Testis (tissue), 3 donors: ENCODE results near the gene RGS8. TPM values are rescaled to one million over a fixed set of nuclear protein-coding genes. Genes with fewer than 3 reads are reported as not detected.

Source experiments
- DNase-seq: peaks from one replicate; pipeline ENCODE4 v3.0.0-alpha.2; 2019
- H3K27ac ChIP-seq, 2 donors: fragments of 200-600 bp; sonication (generic); one replicate each; pipeline ENCODE4 v1.5.1; 2019
- H3K27me3 ChIP-seq: fragments of 200-600 bp; sonication (generic); one replicate; pipeline ENCODE4 v1.5.1; 2019
- H3K36me3 ChIP-seq: fragments of 200-600 bp; sonication (generic); one replicate; pipeline ENCODE4 v1.5.1; 2017; ENCODE audit warnings: low read depth; ENCODE audit errors: missing control alignments
- H3K4me1 ChIP-seq: fragments of 200-600 bp; sonication (generic); one replicate; pipeline ENCODE4 v1.5.1; 2019
- H3K4me3 ChIP-seq, 2 donors: fragments of 200-600 bp; sonication (generic); one replicate each; pipeline ENCODE4 v1.5.1; 2017 to 2019
- H3K9me3 ChIP-seq: fragments of 200-600 bp; sonication (generic); one replicate; pipeline ENCODE4 v1.5.1; 2017
- POLR2A ChIP-seq: fragments of 450-650 bp; IDR thresholded peaks from one replicate; pipeline ENCODE4 v1.6.1; 2017; ENCODE audit warnings: antibody characterized with exemption, mild to moderate bottlenecking, moderate library complexity
- WGBS, 2 donors: methylation state at CpG; one replicate each; pipeline ENCODE4 v1.1.5; 2018; 5-methylcytosine and 5-hydroxymethylcytosine counted together
- intact Hi-C: fragments of 100-400 bp; cut with DNase I; formaldehyde crosslinking; loops from one replicate; pipeline ENCODE4 v1.15.1; 2023; ENCODE audit warnings: low total_unique reads
- polyA plus RNA-seq: library from polyadenylated mRNA; stranded (reverse); fragments of 350-450 nt; fragmentation: Illumina TruSeq; extraction: RNeasy Lipid Tissue Mini Kit (QIAGEN cat#74804); gene quantifications from one replicate; pipeline ENCODE4 v1.2.3, GENCODE V29; 2014; ENCODE audit warnings: low read depth, low replicate concordance; ENCODE audit not compliant: insufficient read depth
- total RNA-seq, 2 donors: library from RNA; depleted of rRNA; stranded (reverse); fragments of >200 nt; gene quantifications; one replicate each; pipeline ENCODE4 v1.2.3, GENCODE V29; 2016
- TF ChIP-seq, protein P1 (sequence below), 3 experiments: fragments of 450-650 bp in 2 of 3; fragments of 200-600 bp in 1 of 3; sonication (generic) in 1 of 3; IDR thresholded peaks; one replicate each; pipeline ENCODE4 v1.5.1; 2016 to 2019; ENCODE audit warnings: antibody characterized with exemption in 3 of 3, mild to moderate bottlenecking in 2 of 3, moderate library complexity in 1 of 3

The RGS8 gene
- total and polyA plus RNA-seq, 3 donors from 2014 or later = 2.4 to 3.1 (median 2.5) TPM

DNA sequence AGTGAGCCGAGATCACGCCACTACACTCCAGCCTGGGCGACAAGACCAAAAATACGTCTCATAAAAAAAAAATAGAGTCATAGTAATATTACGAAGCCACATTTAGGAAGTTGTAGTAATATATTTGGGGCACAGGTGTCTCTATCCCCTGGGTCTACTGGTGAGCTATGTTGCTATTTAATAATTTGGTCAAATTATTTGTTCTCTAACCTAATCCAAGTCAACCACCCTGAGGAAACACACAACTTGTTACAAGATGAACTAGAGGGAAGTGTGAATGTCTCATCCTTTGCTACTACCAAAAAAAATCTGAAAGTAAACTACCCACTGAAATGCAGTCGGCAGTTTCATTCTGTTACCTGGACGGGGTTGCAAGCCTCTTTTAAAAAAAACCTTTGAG, 35.3 kb downstream of the RGS8 start:
- Histone ChIP-seq H3K27ac (no peak overlapping the region), H3K9me3 (no peaks in the 10 kb centered on the region), H3K27me3 (no peaks in the 10 kb centered on the region), H3K4me3 (no peak overlapping the region), H3K36me3 (no peaks in the 10 kb centered on the region), H3K4me1 (no peaks in the 10 kb centered on the region)
- WGBS, 2 donors = 93 to 97% methylated on average over 7 of the region's 7 CpGs
- no peak for DNase-seq
- TF ChIP-seq, protein P1, sequence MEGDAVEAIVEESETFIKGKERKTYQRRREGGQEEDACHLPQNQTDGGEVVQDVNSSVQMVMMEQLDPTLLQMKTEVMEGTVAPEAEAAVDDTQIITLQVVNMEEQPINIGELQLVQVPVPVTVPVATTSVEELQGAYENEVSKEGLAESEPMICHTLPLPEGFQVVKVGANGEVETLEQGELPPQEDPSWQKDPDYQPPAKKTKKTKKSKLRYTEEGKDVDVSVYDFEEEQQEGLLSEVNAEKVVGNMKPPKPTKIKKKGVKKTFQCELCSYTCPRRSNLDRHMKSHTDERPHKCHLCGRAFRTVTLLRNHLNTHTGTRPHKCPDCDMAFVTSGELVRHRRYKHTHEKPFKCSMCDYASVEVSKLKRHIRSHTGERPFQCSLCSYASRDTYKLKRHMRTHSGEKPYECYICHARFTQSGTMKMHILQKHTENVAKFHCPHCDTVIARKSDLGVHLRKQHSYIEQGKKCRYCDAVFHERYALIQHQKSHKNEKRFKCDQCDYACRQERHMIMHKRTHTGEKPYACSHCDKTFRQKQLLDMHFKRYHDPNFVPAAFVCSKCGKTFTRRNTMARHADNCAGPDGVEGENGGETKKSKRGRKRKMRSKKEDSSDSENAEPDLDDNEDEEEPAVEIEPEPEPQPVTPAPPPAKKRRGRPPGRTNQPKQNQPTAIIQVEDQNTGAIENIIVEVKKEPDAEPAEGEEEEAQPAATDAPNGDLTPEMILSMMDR (IDR thresholded peaks at IDR 0.05) = no peak
- TF ChIP-seq POLR2A = no peak
- intact Hi-C loops = no loop called here

DNA sequence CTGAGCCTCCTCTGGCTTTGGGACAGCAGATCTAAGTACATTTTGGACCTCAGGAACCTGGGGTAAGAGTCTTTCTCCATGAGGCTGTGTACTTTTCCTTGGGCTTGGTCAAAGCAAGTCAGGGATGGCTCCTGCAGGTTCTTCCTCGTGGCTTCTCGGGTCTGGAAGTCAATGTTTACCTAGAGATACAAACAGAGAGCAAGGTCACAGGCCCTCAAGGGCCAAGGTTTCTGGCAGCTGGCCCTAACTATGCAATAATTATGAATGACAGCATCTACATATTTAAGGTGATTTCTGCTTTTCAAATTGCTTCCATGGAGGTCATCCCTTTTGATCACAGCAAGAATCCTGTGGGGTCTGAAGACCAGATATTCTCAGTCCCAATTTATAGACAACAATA, 37.6 kb downstream of the RGS8 start:
- Histone ChIP-seq H3K27ac (no peak overlapping the region), H3K4me1 (no peaks in the 10 kb centered on the region), H3K4me3 (no peak overlapping the region), H3K36me3 (no peaks in the 10 kb centered on the region), H3K27me3 (no peaks in the 10 kb centered on the region), H3K9me3 (no peaks in the 10 kb centered on the region)
- intact Hi-C loops = no loop called here
- no peak for DNase-seq
- 57 to 69% methylated on average over 2 of the region's 2 CpGs for WGBS, 2 donors
- TF ChIP-seq POLR2A = no peak
- TF ChIP-seq, protein P1 (IDR thresholded peaks at IDR 0.05) = no peak

DNA sequence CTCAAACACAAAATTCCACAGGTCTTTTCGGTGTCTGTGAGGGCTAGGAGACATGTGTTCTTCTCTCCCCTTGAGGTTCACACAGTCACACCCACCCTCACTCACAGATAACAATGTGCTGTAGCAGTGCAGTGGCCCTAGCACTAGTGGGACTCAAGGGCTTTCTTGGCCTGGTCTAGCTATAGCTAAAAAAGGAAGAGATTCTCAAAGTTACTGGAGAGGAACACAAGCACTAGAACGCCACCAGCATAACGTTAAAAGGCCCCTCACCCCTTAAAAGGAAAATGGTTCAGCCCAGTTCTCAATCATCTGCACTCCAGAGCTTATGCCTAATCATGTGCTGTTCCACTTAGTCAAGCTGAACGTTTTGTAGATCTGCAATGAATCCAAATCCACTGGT, 39.5 kb downstream of the RGS8 start:
- H3K4me1 ChIP-seq = no peaks in the 10 kb centered on the region
- no peak for DNase-seq
- WGBS, 2 donors = 80 to 92% methylated on average over 4 of the region's 4 CpGs
- H3K36me3 ChIP-seq = no peaks in the 10 kb centered on the region
- H3K4me3 ChIP-seq = no peak overlapping the region
- H3K27me3 ChIP-seq = no peaks in the 10 kb centered on the region
- no peaks in the 10 kb centered on the region for H3K9me3 ChIP-seq
- TF ChIP-seq, protein P1 (IDR thresholded peaks at IDR 0.05) = no peak
- no peak for TF ChIP-seq POLR2A
- H3K27ac ChIP-seq = no peak overlapping the region
- intact Hi-C loops = no loop called here

DNA sequence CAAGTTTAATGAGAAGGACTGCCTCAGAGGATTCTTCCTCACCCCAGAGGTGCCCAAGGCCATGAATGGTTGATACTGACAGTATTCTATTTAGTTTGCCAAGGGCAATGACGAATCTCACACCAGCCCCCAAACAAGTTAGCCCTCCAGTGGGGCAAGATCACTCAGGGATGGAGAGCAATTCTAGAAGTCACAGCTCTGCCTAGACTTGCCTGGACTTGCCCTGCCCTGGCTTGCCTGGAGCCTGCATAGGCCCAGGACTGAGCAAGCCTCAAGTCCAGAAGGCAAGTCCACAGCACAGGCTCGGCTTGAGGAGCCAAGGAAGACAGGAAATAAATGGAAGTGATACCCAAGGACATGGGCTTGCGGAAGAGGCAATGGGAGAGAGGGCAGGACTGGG, 40.7 kb downstream of the RGS8 start:
- no peaks in the 10 kb centered on the region for H3K36me3 ChIP-seq
- no peak overlapping the region for H3K4me3 ChIP-seq
- DNase-seq = no peak
- no peaks in the 10 kb centered on the region for H3K4me1 ChIP-seq
- TF ChIP-seq POLR2A = no peak
- TF ChIP-seq, protein P1 (IDR thresholded peaks at IDR 0.05) = no peak
- no peaks in the 10 kb centered on the region for H3K9me3 ChIP-seq
- no peak overlapping the region for H3K27ac ChIP-seq
- intact Hi-C loops = no loop called here
- no peaks in the 10 kb centered on the region for H3K27me3 ChIP-seq
- WGBS, 2 donors = 86 to 97% methylated on average over 3 of the region's 3 CpGs

DNA sequence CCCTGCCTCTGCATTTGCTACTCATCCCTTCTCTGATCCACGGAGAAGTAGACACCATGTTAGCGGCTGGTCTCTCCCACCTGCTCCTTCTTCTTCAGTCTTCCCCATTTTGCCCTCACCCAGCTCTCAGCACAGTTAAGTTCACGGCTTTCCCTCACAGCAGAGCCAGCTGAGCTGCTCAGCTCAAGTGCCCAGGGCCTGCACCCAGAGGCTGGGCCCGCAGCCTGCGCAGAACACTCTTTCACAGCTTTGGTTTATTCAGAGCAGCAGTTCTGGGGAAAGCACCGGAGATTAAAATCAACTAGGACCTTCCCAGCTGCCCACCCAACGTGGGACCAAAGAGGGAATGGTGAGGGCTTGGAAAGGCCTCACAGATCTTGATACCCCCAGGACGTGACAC, 41.9 kb downstream of the RGS8 start:
- no peak overlapping the region for H3K27ac ChIP-seq
- 94 to 95% methylated on average over 8 of the region's 8 CpGs for WGBS, 2 donors
- H3K27me3 ChIP-seq = no peaks in the 10 kb centered on the region
- H3K4me3 ChIP-seq = no peak overlapping the region
- TF ChIP-seq, protein P1 (IDR thresholded peaks at IDR 0.05) = no peak
- no peak for TF ChIP-seq POLR2A
- no peaks in the 10 kb centered on the region for H3K36me3 ChIP-seq
- H3K4me1 ChIP-seq = no peaks in the 10 kb centered on the region
- no peaks in the 10 kb centered on the region for H3K9me3 ChIP-seq
- DNase-seq = no peak
- intact Hi-C loops = no loop called here
